Measurements from ENCODE around the gene CBX6.
"Not testable (repeated sequence)": the region's sequence is repeated elsewhere in the genome, so short reads cannot be mapped to it uniquely, and the experiment has no call there.

CBX6 gene

DNA sequence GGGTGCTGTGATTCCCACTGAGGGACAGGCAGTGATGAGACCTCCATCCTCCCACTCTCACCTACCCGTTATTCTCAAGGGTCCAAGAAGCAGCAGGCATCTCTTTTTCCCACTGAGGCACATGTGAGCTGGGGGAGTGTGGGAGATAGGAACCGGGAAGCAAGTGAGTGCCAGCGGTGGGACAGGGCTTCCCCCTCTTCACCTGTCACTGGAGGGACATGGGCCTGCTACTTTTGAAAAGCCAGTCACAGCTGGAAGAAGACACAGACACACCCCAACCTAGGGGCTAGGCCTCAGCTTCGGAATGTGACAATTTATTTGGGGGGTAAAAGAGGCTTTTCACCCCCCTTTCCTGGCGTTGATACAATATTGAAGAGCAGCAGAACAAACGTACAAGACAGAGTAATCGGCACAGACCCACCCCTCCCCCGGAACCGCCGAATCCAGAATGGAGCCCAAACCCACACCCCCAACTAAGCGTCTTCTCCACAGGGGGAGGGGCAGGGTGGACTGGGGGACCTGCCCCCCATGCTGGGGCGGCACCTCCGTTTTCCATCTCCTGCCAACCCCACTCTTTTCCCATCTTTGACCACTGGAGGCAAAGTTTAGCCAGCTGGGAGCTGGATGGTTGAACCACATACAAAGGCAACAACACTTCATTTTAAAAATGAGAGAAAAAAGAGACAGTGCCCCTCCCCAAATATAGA is 10.7 kb downstream of the CBX6 start:
- no peak for DNase-seq (ENCODE audit: low read depth in 2 of 2)

DNA sequence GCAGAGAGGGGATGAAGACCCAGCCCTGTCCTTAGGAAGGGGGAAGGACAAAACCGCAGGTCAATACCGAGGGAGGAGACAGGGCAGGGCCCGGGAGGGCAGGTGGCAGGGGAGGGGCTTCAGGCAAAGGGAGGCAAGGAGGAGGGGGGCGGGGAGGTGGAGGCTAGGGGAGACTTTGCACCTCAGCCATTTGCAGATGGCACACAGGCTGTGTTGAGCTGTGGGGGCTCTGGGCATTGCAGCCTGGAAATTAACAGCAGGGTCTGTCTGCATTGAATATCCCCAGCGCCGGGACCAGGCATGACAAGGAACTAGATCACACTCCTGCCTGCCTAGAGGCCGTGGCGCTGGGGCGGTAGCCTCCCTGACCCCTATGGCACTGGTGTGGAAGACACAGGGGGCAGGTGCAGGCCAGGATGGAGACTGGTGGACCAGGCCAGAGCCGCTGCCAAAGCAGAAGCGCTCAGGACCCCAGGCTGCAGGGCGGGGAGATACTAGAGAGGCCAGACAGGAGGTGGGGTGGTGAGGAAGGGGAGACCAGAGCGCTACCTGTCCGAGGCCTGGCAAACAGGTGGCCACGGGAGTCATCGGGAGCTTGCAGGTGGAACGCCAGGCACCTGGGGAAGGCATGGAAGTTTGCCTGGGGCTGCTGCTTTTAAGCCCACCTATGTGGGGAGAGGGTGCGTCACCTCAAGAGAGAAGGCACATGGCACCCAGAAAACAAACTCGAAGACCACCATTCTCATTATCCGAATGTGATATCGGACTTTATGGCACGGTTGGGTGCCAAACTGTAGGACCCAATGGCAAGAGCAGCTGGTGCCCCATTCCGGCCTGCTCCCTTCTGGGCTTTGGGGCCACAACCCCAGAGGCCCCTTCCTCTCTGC is 11.5 kb downstream of the CBX6 start:
- DNase-seq (ENCODE audit: low read depth in 2 of 2): no peak

DNA sequence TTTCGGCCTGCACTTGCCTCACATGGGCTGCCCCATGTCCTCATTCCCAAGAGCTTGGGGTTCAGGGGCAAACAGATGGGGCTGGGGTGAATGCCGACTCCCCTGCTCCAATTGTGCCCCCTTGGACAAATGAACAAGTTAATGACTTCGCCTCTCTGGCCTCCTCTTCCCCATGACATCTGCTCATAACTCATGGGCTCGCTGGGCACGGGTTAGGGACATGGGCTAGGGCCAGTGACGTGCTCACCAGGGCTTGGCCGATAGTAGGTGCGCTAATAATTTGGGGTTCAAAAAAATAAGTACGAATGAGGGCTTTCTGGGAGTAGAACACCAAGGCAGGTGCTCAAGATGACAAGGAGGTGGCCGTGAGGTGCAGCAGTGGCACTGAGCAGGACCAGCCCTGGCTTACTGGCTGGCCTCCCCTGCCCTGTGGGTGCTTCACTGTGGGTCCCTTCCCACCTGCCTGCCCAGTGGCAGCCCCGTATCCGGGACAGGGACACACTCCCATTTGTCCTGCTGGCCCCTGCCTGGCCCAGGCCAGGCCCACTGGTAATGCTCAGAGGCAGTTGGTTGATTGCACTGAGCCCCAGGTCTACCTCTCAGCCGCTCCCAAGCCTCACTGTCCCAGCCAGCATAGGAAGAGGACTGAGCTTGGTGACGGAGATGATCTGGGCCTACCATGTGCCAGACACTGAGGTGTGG is 12.3 kb downstream of the CBX6 start:
- DNase-seq (ENCODE audit: low read depth in 2 of 2): no peak

- DNase-seq (ENCODE audit: low read depth in 2 of 2): no peak
Observed at GRCh38 chr22:38858492-38858891, 13.5 kb downstream of the CBX6 start.

- not testable (repeated sequence) for DNase-seq (ENCODE audit: low read depth in 2 of 2)
Observed at GRCh38 chr22:38854476-38854875, 17.5 kb downstream of the CBX6 start.

GRCh38 chr22:38853883-38854282 is 18.1 kb downstream of the CBX6 start:
- not testable (repeated sequence) for DNase-seq (ENCODE audit: low read depth in 2 of 2)

DNA sequence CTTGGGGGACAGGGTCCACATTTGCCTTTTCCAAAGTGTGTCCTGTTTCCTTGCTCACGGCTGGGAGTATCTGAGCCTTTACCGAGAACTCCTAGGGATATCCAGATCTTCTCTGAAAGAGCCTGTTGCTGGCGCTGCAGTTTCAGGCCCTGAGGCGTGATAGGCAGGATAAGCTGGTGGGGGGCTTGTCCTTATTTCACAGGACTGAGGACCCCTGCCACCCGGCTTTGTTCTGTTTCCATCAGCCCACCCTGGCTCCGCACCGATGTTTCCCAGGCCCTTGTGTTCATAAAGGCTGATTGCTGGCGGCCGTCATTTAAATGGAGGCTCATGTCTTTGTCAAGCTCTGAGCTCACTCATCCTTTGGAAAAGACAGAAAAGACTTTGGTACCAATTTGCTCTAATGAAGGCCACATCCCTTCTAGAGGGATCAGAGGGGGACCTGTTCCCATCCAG is 18.8 kb downstream of the CBX6 start:
- DNase-seq (ENCODE audit: low read depth in 2 of 2): no peak

DNA sequence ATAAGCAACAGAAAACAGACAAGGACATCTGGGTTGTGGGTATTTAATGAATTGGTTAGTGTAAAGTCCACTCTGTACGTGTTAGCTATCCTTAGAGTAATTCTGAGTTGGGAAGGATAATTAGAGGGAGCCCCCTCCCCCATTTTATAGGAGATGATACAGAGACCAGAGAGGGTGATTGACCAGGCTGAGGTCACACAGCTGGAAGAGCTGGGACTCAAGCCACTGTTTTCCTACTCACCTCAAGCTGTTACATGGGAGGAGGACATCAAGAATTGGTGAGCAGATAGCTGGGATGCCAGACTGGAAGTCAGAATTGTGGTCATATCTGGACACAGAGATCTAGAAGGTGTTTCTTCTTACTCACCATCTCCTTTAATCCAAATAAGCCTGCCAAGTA is 19.5 kb downstream of the CBX6 start:
- no peak for DNase-seq (ENCODE audit: low read depth in 2 of 2)

DNA sequence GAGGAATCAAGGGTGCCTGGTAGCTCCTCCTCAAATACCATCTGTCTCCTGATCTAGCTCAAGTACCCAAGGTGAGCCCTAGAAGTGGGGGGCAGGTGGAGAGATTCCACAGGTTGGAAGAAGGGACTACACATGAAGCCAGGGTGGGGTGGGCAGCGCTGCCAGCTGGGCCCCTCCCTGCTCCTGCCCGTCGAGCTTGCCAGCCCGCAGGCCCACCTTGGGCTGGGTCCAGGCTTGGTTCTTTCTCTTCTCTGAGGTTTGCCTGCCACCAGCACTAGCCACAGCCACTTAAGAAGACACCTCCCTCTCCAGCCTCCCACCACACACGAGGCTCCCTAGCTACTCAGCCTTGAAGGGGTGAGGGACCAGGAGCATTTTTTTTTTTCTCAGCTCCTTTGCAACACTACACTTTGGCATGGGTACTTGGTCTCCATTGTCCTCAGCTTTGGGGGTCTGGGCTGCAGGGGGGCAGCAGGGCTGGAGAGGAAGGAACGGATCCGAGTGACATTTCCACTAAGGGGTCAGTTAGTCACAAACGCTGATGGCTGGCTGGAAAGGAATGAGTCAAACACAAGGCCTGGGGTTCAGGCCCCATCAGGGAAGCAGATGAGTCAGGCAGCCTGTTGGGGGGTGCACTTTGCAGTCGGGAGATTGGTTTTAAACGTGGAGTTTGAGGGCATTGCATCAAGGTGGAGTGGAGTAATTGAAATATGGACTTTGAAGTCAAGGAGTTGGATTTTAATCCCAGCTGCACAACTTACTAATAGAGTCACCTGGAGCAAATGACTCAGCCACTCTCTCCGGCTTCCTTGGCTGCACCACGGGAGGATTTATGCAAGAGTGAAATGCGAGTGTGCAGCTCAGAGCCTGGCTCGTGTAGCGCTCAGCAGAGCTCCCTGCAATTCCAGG is 20.8 kb downstream of the CBX6 start:
- no peak for DNase-seq (ENCODE audit: low read depth in 2 of 2)

- no peak for DNase-seq (ENCODE audit: low read depth in 2 of 2)
Observed at GRCh38 chr22:38850399-38850798, 21.6 kb downstream of the CBX6 start.

GRCh38 chr22:38849811-38850210 is 22.2 kb downstream of the CBX6 start:
- no peak for DNase-seq (ENCODE audit: low read depth in 2 of 2)

DNA sequence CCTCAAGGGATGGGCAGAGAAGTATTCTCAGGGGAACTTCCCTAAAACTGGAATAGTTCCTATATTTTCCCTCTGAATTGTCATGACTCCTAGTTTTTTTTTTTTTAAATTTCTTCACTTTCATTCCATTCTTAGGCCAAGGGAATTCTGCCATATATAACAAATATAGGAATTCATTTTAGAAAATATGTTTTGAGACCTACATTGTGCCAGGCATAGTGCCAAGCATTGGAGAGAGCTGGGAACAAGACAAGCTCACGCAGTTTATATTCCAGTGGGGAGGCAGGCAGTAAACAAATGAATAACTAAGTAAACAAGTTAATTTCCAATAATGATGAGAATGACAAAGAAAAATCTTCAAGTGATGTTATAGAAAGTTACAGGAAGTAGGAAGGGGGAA is 25.6 kb downstream of the CBX6 start:
- no peak for DNase-seq (ENCODE audit: low read depth in 2 of 2)

- DNase-seq (ENCODE audit: low read depth in 2 of 2): no peak
Observed at GRCh38 chr22:38845004-38845740, 26.8 kb downstream of the CBX6 start.

GRCh38 chr22:38844315-38845003 is 27.6 kb downstream of the CBX6 start:
- DNase-seq (ENCODE audit: low read depth in 2 of 2): no peak

- DNase-seq (ENCODE audit: low read depth in 2 of 2): peak in 1 of 2 donors; percentile 9
Observed at GRCh38 chr22:38843657-38844314, 28.2 kb downstream of the CBX6 start, which contains the start of gene NPTXR. NPTXR (minus strand) TSS chr22:38844028.

DNA sequence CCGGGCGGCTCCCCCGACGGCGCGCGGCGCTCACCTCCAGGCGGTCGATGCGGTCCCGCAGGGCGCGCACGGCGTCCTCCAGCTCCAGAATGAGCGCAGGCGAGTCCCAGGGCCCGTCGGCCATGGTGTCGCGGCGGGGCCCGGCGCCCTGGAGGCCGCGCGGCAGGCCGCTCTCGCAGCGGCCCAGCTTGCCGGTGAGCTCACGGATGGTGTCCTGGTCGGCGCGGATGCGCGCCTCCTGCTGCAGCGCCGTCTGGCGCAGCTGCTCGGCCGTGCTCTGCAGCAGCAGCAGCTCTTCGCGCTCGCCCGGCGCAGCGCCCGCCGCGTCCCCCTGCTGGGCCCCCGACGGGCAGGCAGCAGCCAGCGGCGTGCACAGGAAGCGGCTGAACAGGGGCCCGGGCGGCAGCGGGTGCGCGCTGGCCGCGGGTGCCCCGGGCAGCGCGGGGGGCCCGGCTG is 28.8 kb downstream of the CBX6 start:
- peak; percentile 49 to 59 for DNase-seq (ENCODE audit: low read depth in 2 of 2)

- DNase-seq (ENCODE audit: low read depth in 2 of 2): no peak
Observed at GRCh38 chr22:38842512-38843200, 29.4 kb downstream of the CBX6 start.

DNA sequence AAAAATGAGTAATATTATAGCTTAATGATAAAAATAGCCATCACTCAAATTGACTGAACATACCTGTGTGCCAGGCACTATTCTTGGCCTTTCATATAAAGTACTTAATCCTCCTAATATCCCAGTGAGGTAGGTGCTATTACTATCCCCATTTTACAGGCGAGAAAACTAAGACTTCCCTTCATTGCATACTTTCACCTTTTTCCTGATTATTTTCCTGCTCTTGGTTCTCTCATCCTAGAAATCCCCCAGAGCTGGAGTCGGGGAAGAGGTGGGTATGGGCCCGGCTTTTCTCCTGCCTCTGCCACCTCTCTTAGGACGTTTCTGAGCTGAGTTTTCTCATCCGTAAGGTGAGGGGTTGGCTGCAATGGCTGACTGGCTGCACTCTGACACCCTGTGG is 30.4 kb downstream of the CBX6 start:
- DNase-seq (ENCODE audit: low read depth in 2 of 2): no peak

GRCh38 chr22:38841211-38841610 is 30.8 kb downstream of the CBX6 start:
- no peak for DNase-seq (ENCODE audit: low read depth in 2 of 2)

All from stimulated activated CD8-positive, alpha-beta memory T cell treated with anti-CD3 and anti-CD28 coated beads, Interleukin-15, amount 100 ng/mL, for 48 hours (primary cell).